ENCODE data around the gene PEX26. TPM values are rescaled to one million over a fixed set of nuclear protein-coding genes. Genes with fewer than 3 reads are reported as not detected.

Gene PEX26
- total and polyA plus RNA-seq, 2 of the 13 experiments (the other 11 are each of a cell fraction or from before 2014, with no cell fraction given) = 10.6 to 25.1 TPM

DNA sequence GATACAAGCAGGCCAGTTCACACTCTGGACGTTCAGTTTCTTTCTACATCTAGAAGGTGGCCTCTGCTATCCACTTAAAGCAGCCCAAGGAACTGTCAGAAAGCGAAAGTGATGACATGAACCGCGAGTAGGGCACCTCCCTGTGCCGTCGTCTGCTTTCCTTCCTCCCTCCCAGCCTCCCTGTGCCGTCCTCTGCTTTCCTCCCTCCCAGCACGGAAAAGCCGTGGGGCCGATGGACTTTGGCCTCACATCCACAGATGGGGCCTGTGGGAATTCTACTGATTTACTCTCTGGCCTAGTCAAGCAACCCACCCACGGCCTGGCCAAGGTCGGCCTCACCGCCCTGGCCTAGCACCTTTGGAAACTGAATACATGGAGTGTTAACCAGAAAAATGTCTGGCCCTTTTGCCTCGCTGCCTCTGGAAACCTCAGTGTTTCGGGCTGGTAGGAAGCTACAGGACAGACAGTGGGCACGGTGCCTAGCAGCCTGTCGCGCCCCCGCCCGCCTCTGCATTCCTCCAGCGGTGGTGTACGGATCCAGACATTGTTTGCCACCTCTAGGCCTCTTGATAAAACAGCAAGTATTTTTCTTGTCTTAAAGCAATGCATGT is 14.2 kb downstream of the PEX26 start (continued):
- TF ChIP-seq, protein P1, sequence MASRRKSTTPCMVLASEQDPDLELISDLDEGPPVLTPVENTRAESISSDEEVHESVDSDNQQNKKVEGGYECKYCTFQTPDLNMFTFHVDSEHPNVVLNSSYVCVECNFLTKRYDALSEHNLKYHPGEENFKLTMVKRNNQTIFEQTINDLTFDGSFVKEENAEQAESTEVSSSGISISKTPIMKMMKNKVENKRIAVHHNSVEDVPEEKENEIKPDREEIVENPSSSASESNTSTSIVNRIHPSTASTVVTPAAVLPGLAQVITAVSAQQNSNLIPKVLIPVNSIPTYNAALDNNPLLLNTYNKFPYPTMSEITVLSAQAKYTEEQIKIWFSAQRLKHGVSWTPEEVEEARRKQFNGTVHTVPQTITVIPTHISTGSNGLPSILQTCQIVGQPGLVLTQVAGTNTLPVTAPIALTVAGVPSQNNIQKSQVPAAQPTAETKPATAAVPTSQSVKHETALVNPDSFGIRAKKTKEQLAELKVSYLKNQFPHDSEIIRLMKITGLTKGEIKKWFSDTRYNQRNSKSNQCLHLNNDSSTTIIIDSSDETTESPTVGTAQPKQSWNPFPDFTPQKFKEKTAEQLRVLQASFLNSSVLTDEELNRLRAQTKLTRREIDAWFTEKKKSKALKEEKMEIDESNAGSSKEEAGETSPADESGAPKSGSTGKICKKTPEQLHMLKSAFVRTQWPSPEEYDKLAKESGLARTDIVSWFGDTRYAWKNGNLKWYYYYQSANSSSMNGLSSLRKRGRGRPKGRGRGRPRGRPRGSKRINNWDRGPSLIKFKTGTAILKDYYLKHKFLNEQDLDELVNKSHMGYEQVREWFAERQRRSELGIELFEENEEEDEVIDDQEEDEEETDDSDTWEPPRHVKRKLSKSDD (CRISPR knock-in tag; IDR thresholded peaks at IDR 0.05; ENCODE audit: low read depth) = peak; percentile 75; the same call in 1 of the 2 replicates
- 0 out of 2 replicates have a peak, but pooled peaks have one; percentile 43 for TF ChIP-seq HIVEP1 (CRISPR knock-in tag; IDR thresholded peaks at IDR 0.05)
- TF ChIP-seq ZFP36L1 (CRISPR knock-in tag; IDR thresholded peaks at IDR 0.05) = 0 out of 2 replicates have a peak, but pooled peaks have one; percentile 28
- no peak for TF ChIP-seq NR3C1 (CRISPR knock-in tag; IDR thresholded peaks at IDR 0.05)
- TF ChIP-seq CENPT (CRISPR knock-in tag; IDR thresholded peaks at IDR 0.05; ENCODE audit: low read depth) = no peak
- TF ChIP-seq HNF4G (IDR thresholded peaks at IDR 0.05; ENCODE audit: borderline replicate concordance, low read depth, low read length) = peak; percentile 89
- peak; percentile 98 for TF ChIP-seq HNF4G (CRISPR knock-in tag; IDR thresholded peaks at IDR 0.05; ENCODE audit: borderline replicate concordance, low read depth)
- TF ChIP-seq ZFY (CRISPR knock-in tag; IDR thresholded peaks at IDR 0.05) = peak; percentile 99
- no peak for TF ChIP-seq SMARCC2 (IDR thresholded peaks at IDR 0.05)
- TF ChIP-seq ZSCAN12 (CRISPR knock-in tag; IDR thresholded peaks at IDR 0.05) = no peak
- TF ChIP-seq FOXP1 (IDR thresholded peaks at IDR 0.05) = no peak
- TF ChIP-seq FOXP1 (CRISPR knock-in tag; IDR thresholded peaks at IDR 0.05) = no peak
- no peak; the same call in 1 of the 2 replicates for TF ChIP-seq ZNF430 (CRISPR knock-in tag; IDR thresholded peaks at IDR 0.05)
- TF ChIP-seq, protein P2, sequence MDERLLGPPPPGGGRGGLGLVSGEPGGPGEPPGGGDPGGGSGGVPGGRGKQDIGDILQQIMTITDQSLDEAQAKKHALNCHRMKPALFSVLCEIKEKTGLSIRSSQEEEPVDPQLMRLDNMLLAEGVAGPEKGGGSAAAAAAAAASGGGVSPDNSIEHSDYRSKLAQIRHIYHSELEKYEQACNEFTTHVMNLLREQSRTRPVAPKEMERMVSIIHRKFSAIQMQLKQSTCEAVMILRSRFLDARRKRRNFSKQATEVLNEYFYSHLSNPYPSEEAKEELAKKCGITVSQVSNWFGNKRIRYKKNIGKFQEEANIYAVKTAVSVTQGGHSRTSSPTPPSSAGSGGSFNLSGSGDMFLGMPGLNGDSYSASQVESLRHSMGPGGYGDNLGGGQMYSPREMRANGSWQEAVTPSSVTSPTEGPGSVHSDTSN (CRISPR knock-in tag; IDR thresholded peaks at IDR 0.05) = no peak
- TF ChIP-seq, protein P3, sequence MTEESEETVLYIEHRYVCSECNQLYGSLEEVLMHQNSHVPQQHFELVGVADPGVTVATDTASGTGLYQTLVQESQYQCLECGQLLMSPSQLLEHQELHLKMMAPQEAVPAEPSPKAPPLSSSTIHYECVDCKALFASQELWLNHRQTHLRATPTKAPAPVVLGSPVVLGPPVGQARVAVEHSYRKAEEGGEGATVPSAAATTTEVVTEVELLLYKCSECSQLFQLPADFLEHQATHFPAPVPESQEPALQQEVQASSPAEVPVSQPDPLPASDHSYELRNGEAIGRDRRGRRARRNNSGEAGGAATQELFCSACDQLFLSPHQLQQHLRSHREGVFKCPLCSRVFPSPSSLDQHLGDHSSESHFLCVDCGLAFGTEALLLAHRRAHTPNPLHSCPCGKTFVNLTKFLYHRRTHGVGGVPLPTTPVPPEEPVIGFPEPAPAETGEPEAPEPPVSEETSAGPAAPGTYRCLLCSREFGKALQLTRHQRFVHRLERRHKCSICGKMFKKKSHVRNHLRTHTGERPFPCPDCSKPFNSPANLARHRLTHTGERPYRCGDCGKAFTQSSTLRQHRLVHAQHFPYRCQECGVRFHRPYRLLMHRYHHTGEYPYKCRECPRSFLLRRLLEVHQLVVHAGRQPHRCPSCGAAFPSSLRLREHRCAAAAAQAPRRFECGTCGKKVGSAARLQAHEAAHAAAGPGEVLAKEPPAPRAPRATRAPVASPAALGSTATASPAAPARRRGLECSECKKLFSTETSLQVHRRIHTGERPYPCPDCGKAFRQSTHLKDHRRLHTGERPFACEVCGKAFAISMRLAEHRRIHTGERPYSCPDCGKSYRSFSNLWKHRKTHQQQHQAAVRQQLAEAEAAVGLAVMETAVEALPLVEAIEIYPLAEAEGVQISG (CRISPR knock-in tag; IDR thresholded peaks at IDR 0.05) = peak; percentile 64
- no peak for TF ChIP-seq CCAR2 (optimal IDR thresholded peaks at IDR 0.05; ENCODE audit: low read depth, low read length)
- TF ChIP-seq, protein P4, sequence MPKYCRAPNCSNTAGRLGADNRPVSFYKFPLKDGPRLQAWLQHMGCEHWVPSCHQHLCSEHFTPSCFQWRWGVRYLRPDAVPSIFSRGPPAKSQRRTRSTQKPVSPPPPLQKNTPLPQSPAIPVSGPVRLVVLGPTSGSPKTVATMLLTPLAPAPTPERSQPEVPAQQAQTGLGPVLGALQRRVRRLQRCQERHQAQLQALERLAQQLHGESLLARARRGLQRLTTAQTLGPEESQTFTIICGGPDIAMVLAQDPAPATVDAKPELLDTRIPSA (CRISPR knock-in tag; IDR thresholded peaks at IDR 0.05; ENCODE audit: borderline replicate concordance) = no peak; the same call in 1 of the 2 replicates
- TF ChIP-seq ZFP90 (CRISPR knock-in tag; IDR thresholded peaks at IDR 0.05; ENCODE audit: borderline replicate concordance) = no peak; the same call in 1 of the 2 replicates
- no peak for TF ChIP-seq ZNF34 (CRISPR knock-in tag; IDR thresholded peaks at IDR 0.05; ENCODE audit: borderline replicate concordance)
- no peak for TF ChIP-seq FOXA1 (IDR thresholded peaks at IDR 0.05)
- TF ChIP-seq FOXA1 (CRISPR knock-in tag; IDR thresholded peaks at IDR 0.05) = no peak
- TF ChIP-seq, protein P5, sequence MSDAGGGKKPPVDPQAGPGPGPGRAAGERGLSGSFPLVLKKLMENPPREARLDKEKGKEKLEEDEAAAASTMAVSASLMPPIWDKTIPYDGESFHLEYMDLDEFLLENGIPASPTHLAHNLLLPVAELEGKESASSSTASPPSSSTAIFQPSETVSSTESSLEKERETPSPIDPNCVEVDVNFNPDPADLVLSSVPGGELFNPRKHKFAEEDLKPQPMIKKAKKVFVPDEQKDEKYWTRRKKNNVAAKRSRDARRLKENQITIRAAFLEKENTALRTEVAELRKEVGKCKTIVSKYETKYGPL (CRISPR knock-in tag; IDR thresholded peaks at IDR 0.05) = no peak
- TF ChIP-seq ELF3 (CRISPR knock-in tag; IDR thresholded peaks at IDR 0.05) = peak; percentile 73
- peak; percentile 70; the same call in 1 of the 2 replicates for TF ChIP-seq KDM3A (CRISPR knock-in tag; IDR thresholded peaks at IDR 0.05; ENCODE audit: low read depth)
- TF ChIP-seq HCFC1 (IDR thresholded peaks at IDR 0.05; ENCODE audit: low read depth, low read length) = no peak
